ENCODE data around the gene TBC1D22A. TPM values are rescaled to one million over a fixed set of nuclear protein-coding genes. Genes with fewer than 3 reads are reported as not detected.

The TBC1D22A gene
- polyA plus RNA-seq, 1 experiment: 19.8 TPM

DNA sequence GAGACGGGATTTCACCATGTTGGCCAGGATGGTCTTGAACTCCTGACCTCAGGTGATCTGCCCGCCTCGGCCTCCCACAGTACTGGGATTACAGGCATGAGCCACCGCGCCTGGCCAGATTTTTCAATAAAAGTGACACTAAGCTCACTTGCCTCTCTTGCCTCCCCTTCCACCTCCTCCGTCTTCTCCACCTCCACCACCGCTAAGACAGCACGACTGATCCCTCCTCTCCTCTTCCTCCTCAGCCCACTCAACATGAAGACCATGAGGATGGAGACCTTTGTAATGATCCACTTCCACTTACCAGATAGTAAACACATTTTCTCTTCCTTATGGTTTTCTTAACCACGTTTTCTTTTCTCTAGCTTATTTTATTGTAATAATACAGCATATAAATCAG is 38.6 kb upstream of the TBC1D22A start:
- TF ChIP-seq, protein P1, sequence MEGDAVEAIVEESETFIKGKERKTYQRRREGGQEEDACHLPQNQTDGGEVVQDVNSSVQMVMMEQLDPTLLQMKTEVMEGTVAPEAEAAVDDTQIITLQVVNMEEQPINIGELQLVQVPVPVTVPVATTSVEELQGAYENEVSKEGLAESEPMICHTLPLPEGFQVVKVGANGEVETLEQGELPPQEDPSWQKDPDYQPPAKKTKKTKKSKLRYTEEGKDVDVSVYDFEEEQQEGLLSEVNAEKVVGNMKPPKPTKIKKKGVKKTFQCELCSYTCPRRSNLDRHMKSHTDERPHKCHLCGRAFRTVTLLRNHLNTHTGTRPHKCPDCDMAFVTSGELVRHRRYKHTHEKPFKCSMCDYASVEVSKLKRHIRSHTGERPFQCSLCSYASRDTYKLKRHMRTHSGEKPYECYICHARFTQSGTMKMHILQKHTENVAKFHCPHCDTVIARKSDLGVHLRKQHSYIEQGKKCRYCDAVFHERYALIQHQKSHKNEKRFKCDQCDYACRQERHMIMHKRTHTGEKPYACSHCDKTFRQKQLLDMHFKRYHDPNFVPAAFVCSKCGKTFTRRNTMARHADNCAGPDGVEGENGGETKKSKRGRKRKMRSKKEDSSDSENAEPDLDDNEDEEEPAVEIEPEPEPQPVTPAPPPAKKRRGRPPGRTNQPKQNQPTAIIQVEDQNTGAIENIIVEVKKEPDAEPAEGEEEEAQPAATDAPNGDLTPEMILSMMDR (IDR thresholded peaks at IDR 0.05; ENCODE audit: low read depth, low read length): no peak
- ChIA-PET CTCF (interaction anchor here (1.4 kb wide), 1 partner anchor 161 kb away, joined by 17 read pairs; no protein-coding TSS in a partner anchor), POLR2A (interaction anchor here (0.7 kb wide), 1 partner anchor 9 kb away, joined by 4 read pairs; no protein-coding TSS in a partner anchor)
- Histone ChIP-seq H3K27me3 (ENCODE audit: control insufficient read depth, insufficient read depth, low read length) (no peaks in the 10 kb centered on the region), H3K27ac (ENCODE audit: low read depth, low read length) (no peak overlapping the region), H3K9me3 (ENCODE audit: control insufficient read depth, insufficient read depth, low read length) (no peaks in the 10 kb centered on the region; the same call in 1 of the 2 replicates), H3K4me3 (ENCODE audit: low read depth, low read length) (no peak overlapping the region)
- no peak for DNase-seq (ENCODE audit: low read depth, low spot score)

DNA sequence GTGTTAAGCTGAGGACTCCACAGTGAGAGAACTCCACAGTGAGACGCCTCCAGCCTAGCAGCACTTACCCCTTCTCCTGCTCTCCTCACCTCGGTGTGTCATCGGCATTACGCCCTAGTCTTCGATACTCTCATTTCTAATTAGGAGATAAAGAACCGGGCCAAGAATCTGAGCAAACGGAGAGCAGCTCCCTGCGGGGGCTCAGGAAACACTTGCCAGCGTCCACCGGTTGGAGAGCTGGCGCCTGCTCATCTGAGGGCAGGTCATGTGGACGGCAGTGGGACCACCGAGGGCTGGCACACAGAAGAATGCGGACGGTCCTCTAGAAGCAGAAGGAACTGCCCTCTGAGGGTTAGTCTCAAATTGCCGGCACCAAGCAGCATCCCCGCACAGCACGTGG is 37.4 kb upstream of the TBC1D22A start:
- Histone ChIP-seq H3K4me3 (ENCODE audit: low read depth, low read length) (no peak overlapping the region), H3K9me3 (ENCODE audit: control insufficient read depth, insufficient read depth, low read length) (no peaks in the 10 kb centered on the region; the same call in 1 of the 2 replicates), H3K27me3 (ENCODE audit: control insufficient read depth, insufficient read depth, low read length) (no peaks in the 10 kb centered on the region), H3K27ac (ENCODE audit: low read depth, low read length) (no peak overlapping the region)
- ChIA-PET POLR2A (no interaction called here), CTCF (no interaction called here)
- no peak for DNase-seq (ENCODE audit: low read depth, low spot score)
- TF ChIP-seq, protein P1 (IDR thresholded peaks at IDR 0.05; ENCODE audit: low read depth, low read length): no peak

DNA sequence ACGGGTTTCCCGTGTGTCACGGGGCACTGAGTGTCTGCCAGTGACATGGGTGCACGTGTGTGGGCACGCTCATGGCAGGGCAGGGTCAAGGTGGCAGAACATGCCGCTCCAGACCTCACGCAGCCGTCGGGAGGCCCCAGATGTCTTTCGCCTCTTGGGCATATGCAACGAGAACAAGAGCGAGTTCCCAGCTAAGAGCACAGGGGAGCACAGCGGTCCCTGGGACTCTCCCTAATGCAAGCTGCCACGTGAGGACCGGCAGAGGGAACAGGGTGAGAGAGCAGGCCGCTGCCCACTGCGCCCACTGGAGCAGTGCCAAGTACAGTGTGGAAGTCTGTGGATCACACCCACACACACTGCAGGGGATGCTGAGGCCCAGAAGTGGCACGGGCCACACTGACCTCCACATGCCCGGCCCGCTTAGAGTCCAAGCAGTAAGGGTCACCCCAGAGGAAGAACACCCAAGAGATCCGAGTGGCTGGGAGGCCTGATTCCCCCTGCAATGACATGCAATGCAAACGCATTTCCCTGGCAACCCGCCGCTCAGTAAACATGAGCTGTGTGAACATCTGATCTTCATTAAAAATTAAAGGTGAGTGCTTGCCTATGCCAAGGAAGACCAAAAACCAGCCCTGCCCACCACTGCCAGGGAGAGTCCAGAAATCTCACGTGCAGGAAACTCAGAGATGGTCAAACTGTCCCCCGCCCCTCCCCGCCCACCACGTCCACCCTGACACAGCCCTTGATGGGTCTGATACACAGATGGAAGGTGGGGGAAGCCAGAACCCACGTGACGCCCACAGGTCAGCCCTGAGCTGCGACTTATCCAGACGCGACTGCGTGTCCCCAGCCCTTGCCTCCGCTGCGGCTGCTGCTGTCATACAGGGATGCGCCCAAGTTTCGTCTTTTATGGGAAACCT is 36.1 kb upstream of the TBC1D22A start:
- H3K27ac ChIP-seq (ENCODE audit: low read depth, low read length): no peak overlapping the region
- DNase-seq (ENCODE audit: low read depth, low spot score): no peak
- TF ChIP-seq, protein P1 (IDR thresholded peaks at IDR 0.05; ENCODE audit: low read depth, low read length): no peak
- POLR2A ChIA-PET: no interaction called here
- CTCF ChIA-PET: no interaction called here
- H3K27me3 ChIP-seq (ENCODE audit: control insufficient read depth, insufficient read depth, low read length): no peaks in the 10 kb centered on the region
- H3K4me3 ChIP-seq (ENCODE audit: low read depth, low read length): no peak overlapping the region
- no peaks in the 10 kb centered on the region; the same call in 1 of the 2 replicates for H3K9me3 ChIP-seq (ENCODE audit: control insufficient read depth, insufficient read depth, low read length)

DNA sequence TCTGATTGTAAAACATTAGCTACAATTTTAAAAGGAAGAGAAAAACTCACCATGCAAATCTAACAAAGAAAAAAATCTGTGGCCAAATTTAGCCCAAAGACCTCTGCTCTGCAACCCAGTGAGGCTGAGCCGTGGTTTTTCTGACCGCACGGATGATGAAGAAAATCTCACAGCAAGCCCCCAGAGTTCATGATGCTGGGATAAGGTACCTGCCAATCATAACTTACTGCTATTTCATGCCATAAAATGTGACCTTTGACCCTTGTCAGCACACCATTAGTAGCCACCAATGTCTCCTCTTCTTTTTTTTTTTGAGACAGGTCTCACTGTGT is 35.5 kb upstream of the TBC1D22A start:
- H3K27ac ChIP-seq (ENCODE audit: low read depth, low read length): no peak overlapping the region
- POLR2A ChIA-PET: no interaction called here
- H3K27me3 ChIP-seq (ENCODE audit: control insufficient read depth, insufficient read depth, low read length): no peaks in the 10 kb centered on the region
- TF ChIP-seq, protein P1 (IDR thresholded peaks at IDR 0.05; ENCODE audit: low read depth, low read length): no peak
- CTCF ChIA-PET: no interaction called here
- DNase-seq (ENCODE audit: low read depth, low spot score): no peak
- H3K4me3 ChIP-seq (ENCODE audit: low read depth, low read length): no peak overlapping the region
- no peaks in the 10 kb centered on the region; the same call in 1 of the 2 replicates for H3K9me3 ChIP-seq (ENCODE audit: control insufficient read depth, insufficient read depth, low read length)

DNA sequence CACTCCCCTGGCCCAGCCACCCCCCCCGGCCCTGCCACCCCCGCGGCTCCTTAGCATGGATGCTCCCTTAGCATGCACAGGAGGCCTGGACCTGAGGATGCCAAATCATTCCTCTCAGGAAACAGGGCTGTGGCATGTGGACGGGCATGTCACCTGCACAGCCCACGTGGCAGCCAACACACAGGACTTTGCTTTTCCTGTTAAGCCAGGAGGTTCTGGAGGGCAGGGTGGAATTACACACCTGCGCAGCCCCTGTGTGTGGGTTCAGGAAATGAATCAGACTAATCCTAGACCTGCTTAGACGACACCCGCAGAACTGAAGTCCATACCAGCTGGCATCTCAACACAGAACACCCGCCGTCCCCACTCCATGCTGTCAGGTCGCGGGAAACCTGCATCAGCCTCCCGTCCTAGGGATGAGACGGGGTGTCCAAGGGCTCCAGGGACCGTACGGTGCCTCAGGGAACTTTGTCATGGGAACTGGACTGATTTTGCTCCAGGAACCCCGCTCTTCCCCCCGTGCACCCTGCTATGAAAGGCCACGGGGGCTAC is 34.6 kb upstream of the TBC1D22A start:
- no peak for DNase-seq (ENCODE audit: low read depth, low spot score)
- TF ChIP-seq, protein P1 (IDR thresholded peaks at IDR 0.05; ENCODE audit: low read depth, low read length): no peak
- no peak overlapping the region for H3K27ac ChIP-seq (ENCODE audit: low read depth, low read length)
- CTCF ChIA-PET: interaction anchor here (0.6 kb wide), 1 partner anchor 12 kb away, joined by 3 read pairs; no protein-coding TSS in a partner anchor
- H3K27me3 ChIP-seq (ENCODE audit: control insufficient read depth, insufficient read depth, low read length): no peaks in the 10 kb centered on the region
- H3K4me3 ChIP-seq (ENCODE audit: low read depth, low read length): no peak overlapping the region
- H3K9me3 ChIP-seq (ENCODE audit: control insufficient read depth, insufficient read depth, low read length): no peaks in the 10 kb centered on the region; the same call in 1 of the 2 replicates
- POLR2A ChIA-PET: no interaction called here

Measured in AG04450 (cell line).